GM12878 (cell line): ENCODE results near the gene IRAK2.
"Not testable (repeated sequence)": the region's sequence is repeated elsewhere in the genome, so short reads cannot be mapped to it uniquely, and the experiment has no call there.

Experiments used
- BMI1 ChIP-seq: fragments of 450-650 bp; IDR thresholded peaks from 2 replicates; pipeline ENCODE4 v1.6.1; 2016; ENCODE audit warnings: mild to moderate bottlenecking, moderate library complexity, borderline replicate concordance
- GABPA ChIP-seq: IDR thresholded peaks from 2 replicates; pipeline ENCODE4 v1.6.1; 2014; ENCODE audit warnings: antibody characterized with exemption, low read depth, mild to moderate bottlenecking, inconsistent platforms
- KDM1A ChIP-seq: fragments of 200-600 bp; sonication (generic); IDR thresholded peaks from 2 replicates; pipeline ENCODE4 v1.6.1; 2016; ENCODE audit warnings: borderline replicate concordance
- POLR2AphosphoS5 ChIP-seq: IDR thresholded peaks from 2 replicates; pipeline ENCODE4 v1.6.1; 2011; ENCODE audit warnings: mild to moderate bottlenecking, low read length, inconsistent platforms
- REST ChIP-seq: IDR thresholded peaks from 2 replicates; pipeline ENCODE4 v1.6.1; 2012; ENCODE audit warnings: mild to moderate bottlenecking, low read depth, low read length
- RFX5 ChIP-seq: IDR thresholded peaks from 2 replicates; pipeline ENCODE4 v1.6.1; 2011; ENCODE audit warnings: low read depth, low read length, improper control_type of control experiment
- SUPT20H ChIP-seq: IDR thresholded peaks from 2 replicates; pipeline ENCODE4 v1.6.1; 2011; ENCODE audit warnings: low read depth, mild to moderate bottlenecking, low read length, moderate library complexity, borderline replicate concordance; ENCODE audit not compliant: control insufficient read depth
- USF1 ChIP-seq: IDR thresholded peaks from 2 replicates; pipeline ENCODE4 v1.6.1; 2011; ENCODE audit warnings: borderline replicate concordance, low read depth, mild to moderate bottlenecking, moderate library complexity, mixed read lengths, low read length; ENCODE audit not compliant: insufficient read depth; ENCODE audit errors: extremely low read length
- YY1 ChIP-seq: IDR thresholded peaks from 2 replicates; pipeline ENCODE4 v1.6.1; 2011; ENCODE audit warnings: low read depth, mild to moderate bottlenecking, low read length
- TF ChIP-seq, protein P1 (sequence below), 3 experiments: IDR thresholded peaks in 2 of 3; conservative IDR thresholded peaks in 1 of 3; 2 replicates each; pipeline ENCODE4 v1.5.1; 2011; ENCODE audit warnings: low read depth in 3 of 3, low read length in 3 of 3, mild to moderate bottlenecking in 3 of 3, control low read depth in 2 of 3, moderate library complexity in 2 of 3, inconsistent platforms in 1 of 3, mixed read lengths in 1 of 3; ENCODE audit not compliant: control insufficient read depth in 2 of 3, insufficient read depth in 1 of 3; ENCODE audit errors: extremely low read depth in 1 of 3
- TF ChIP-seq, protein P2 (sequence below): IDR thresholded peaks from 2 replicates; pipeline ENCODE4 v1.6.1; 2011; ENCODE audit warnings: low read depth, low read length, improper control_type of control experiment, borderline replicate concordance

GRCh38 chr3:10135872-10136271, 28.8 kb upstream of the IRAK2 start:
- not testable (repeated sequence) for TF ChIP-seq REST, GABPA, KDM1A, POLR2AphosphoS5, SUPT20H, RFX5, BMI1, YY1, USF1
- TF ChIP-seq, protein P1, sequence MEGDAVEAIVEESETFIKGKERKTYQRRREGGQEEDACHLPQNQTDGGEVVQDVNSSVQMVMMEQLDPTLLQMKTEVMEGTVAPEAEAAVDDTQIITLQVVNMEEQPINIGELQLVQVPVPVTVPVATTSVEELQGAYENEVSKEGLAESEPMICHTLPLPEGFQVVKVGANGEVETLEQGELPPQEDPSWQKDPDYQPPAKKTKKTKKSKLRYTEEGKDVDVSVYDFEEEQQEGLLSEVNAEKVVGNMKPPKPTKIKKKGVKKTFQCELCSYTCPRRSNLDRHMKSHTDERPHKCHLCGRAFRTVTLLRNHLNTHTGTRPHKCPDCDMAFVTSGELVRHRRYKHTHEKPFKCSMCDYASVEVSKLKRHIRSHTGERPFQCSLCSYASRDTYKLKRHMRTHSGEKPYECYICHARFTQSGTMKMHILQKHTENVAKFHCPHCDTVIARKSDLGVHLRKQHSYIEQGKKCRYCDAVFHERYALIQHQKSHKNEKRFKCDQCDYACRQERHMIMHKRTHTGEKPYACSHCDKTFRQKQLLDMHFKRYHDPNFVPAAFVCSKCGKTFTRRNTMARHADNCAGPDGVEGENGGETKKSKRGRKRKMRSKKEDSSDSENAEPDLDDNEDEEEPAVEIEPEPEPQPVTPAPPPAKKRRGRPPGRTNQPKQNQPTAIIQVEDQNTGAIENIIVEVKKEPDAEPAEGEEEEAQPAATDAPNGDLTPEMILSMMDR (IDR thresholded peaks at IDR 0.05 in 2 of 3, conservative IDR thresholded peaks at IDR 0.05 in 1 of 3; ENCODE audit: control insufficient read depth in 2 of 3, extremely low read depth in 1 of 3, insufficient read depth in 1 of 3, low read depth in 3 of 3, low read length in 3 of 3): not testable (repeated sequence)
- TF ChIP-seq, protein P2, sequence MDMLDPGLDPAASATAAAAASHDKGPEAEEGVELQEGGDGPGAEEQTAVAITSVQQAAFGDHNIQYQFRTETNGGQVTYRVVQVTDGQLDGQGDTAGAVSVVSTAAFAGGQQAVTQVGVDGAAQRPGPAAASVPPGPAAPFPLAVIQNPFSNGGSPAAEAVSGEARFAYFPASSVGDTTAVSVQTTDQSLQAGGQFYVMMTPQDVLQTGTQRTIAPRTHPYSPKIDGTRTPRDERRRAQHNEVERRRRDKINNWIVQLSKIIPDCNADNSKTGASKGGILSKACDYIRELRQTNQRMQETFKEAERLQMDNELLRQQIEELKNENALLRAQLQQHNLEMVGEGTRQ: not testable (repeated sequence)
